ENCODE results near the gene PDCD1. TPM values are rescaled to one million over a fixed set of nuclear protein-coding genes. Genes with fewer than 3 reads are reported as not detected.

Gene PDCD1
- total and polyA plus RNA-seq, 10 of the 15 experiments (the other 5 are each of a cell fraction or from before 2014, with no cell fraction given): 0.62 to 6.4 (median 2.9) TPM; not detected in 2

GRCh38 chr2:241851325-241852115, 7.2 kb downstream of the PDCD1 start (continued):
- TF ChIP-seq CTCF (IDR thresholded peaks at IDR 0.05 in 2 of 3, conservative IDR thresholded peaks at IDR 0.05 in 1 of 3; ENCODE audit: control insufficient read depth in 2 of 3, extremely low read depth in 1 of 3, insufficient read depth in 1 of 3, low read depth in 3 of 3, low read length in 3 of 3) (no peak), SRF (IDR thresholded peaks at IDR 0.05; ENCODE audit: low read depth in 2 of 2, low read length in 2 of 2) (no peak), TCF12 (IDR thresholded peaks at IDR 0.05; ENCODE audit: low read depth, low read length) (no peak), RUNX3 (IDR thresholded peaks at IDR 0.05; ENCODE audit: low read length) (no peak), PKNOX1 (IDR thresholded peaks at IDR 0.05) (no peak), NR2C2 (IDR thresholded peaks at IDR 0.05; ENCODE audit: borderline replicate concordance, control insufficient read depth, insufficient read length, low read depth) (no peak)

DNA sequence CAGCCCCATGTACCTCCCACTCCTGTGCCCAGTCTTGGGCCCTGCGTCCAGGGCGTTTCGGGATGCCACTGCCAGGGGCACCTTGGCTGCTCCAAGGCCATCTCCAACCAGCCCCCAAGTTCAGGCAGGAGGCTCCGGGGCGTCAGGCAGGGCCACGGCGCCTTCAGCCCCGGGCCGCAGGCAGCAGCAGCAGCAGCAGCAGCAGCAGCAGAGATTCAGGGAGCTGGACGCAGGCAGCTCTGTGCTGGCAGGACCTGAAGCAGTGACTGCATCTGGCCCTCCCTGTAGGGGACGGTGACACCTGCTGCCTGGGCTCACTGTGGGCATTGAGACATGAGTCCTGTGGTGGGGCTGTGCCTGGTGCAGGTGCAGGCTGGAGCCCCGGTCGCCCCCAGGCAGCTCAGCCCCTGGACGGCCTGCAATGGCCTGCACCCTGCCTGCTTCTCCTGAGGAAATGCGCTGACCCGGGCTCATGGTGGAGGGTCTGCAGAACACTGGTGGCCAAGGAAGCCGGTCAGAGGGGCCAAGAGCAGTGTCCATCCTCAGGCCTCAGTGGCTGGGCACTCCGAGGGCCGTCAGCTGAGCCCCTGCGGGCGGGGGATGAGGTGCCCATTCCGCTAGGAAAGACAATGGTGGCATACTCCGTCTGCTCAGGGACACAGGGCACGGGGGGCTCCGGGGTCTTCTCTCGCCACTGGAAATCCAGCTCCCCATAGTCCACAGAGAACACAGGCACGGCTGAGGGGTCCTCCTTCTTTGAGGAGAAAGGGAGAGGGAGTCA, 8.0 kb downstream of the PDCD1 start:
- ATAC-seq (peak; percentile 12), FAIRE-seq (no peak), DNase-seq (ENCODE audit: low read depth, low spot score) (no peak)
- Histone ChIP-seq H3K27ac (ENCODE audit: control insufficient read depth, insufficient read depth) (no peak overlapping the region), H2AFZ (ENCODE audit: control insufficient read depth, low read depth, low read length) (no peak overlapping the region), H3K9ac (ENCODE audit: control insufficient read depth, insufficient read depth, low read length) (no peak overlapping the region), H3K9me3 (replicated peaks; ENCODE audit: control insufficient read depth, insufficient read depth, low read length) (no peaks in the 10 kb centered on the region), H3K4me1 (ENCODE audit: control insufficient read depth, insufficient read depth, low read length) (no peaks in the 10 kb centered on the region; the same call in 1 of the 2 replicates), H4K20me1 (ENCODE audit: control insufficient read depth, insufficient read depth) (no peaks in the 10 kb centered on the region), H3K4me3 (no peak overlapping the region), H3K36me3 (ENCODE audit: control insufficient read depth in 2 of 2, insufficient read depth in 2 of 2, low read length in 1 of 2) (no peaks in the 10 kb centered on the region), H3K4me2 (ENCODE audit: control insufficient read depth, insufficient read depth) (no peak overlapping the region), H3K27me3 (replicated peaks in 1 of 2; ENCODE audit: control insufficient read depth in 2 of 2, insufficient read depth in 2 of 2, low read length in 1 of 2) (no peaks in the 10 kb centered on the region), H3K79me2 (ENCODE audit: control insufficient read depth, insufficient read depth, low read length) (no peaks in the 10 kb centered on the region)
- ChIA-PET POLR2A (no interaction called here), CTCF (no interaction called here), RAD21 (ENCODE audit: unreplicated experiment) (no interaction called here), SMC1A (ENCODE audit: uncharacterized antibody, unreplicated experiment) (no interaction called here)
- intact Hi-C loops (cut with micrococcal nuclease; ENCODE audit: unreplicated experiment): no loop called here
- no TSS peak for BruUV-seq (replicated peaks)
- WGBS (ENCODE audit: insufficient coverage, insufficient replicate concordance, low lambda C conversion rate, missing lambda C conversion rate): 66% methylated on average over 27 of the region's 27 CpGs
- TF ChIP-seq ELK1 (IDR thresholded peaks at IDR 0.05; ENCODE audit: low read depth, low read length): no peak
- in situ Hi-C loops (cut with MboI): no loop called here
